Activated T-helper 2 cell treated with anti-CD3 and anti-CD28 coated beads, Interferon-gamma antibody, Interleukin-2, Interleukin-4, amounts not matched to agents 10 μg/mL and 5 μg/mL and 100 μg/mL, durations not matched to agents 14 hours and 24 hours and 36 hours (primary cell): ENCODE data around the gene WBP2NL. TPM values are rescaled to one million over a fixed set of nuclear protein-coding genes. Genes with fewer than 3 reads are reported as not detected.

Experiments
- DNase-seq: peaks from one replicate; pipeline ENCODE4 v3.0.0; 2021; ENCODE audit warnings: low spot score
- H3K27ac Mint-ChIP-seq: one replicate; pipeline ENCODE4 v1.8.0; 2021; ENCODE audit warnings: mixed read lengths
- H3K27me3 Mint-ChIP-seq: one replicate; pipeline ENCODE4 v1.8.0; 2021; ENCODE audit warnings: low read depth, mixed read lengths
- H3K36me3 Mint-ChIP-seq: one replicate; pipeline ENCODE4 v1.8.0; 2021; ENCODE audit warnings: low read depth, mixed read lengths
- H3K4me1 Mint-ChIP-seq: one replicate; pipeline ENCODE4 v1.8.0; 2021; ENCODE audit warnings: low read depth, mixed read lengths
- H3K4me3 Mint-ChIP-seq: one replicate; pipeline ENCODE4 v1.8.0; 2021; ENCODE audit warnings: low read depth, mild to moderate bottlenecking, moderate library complexity, mixed read lengths
- H3K9me3 Mint-ChIP-seq: one replicate; pipeline ENCODE4 v1.8.0; 2021; ENCODE audit warnings: mixed read lengths
- intact Hi-C: fragments of 100-400 bp; cut with micrococcal nuclease; formaldehyde crosslinking; loops from one replicate; pipeline ENCODE4 v1.15.1; 2023
- total RNA-seq: library from RNA; stranded (reverse); gene quantifications from 2 replicates; pipeline ENCODE4 v1.2.3, GENCODE V29; 2022

Gene WBP2NL
- total RNA-seq, 1 donor from 2014 or later = 1.3 TPM

DNA sequence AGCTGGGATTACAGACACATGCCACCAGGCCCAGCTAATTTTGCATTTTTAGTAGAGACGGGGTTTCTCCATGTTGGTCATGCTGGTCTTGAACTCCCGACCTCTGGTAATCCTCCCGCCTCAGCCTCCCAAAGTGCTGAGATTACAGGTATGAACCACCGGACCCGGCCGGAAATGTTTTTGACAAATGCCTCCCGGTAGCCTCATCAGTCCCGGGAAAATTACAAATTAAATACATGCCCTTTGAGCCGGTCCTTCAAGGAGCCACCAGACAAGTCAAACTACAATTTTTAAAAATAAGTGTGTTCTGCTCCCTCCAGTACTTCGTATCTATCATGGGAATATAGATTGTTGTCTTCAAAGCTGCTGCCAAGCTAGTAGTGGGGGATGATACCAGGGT lies 17.5 kb downstream of the WBP2NL start:
- H3K4me3 Mint-ChIP-seq = no peak overlapping the region

DNA sequence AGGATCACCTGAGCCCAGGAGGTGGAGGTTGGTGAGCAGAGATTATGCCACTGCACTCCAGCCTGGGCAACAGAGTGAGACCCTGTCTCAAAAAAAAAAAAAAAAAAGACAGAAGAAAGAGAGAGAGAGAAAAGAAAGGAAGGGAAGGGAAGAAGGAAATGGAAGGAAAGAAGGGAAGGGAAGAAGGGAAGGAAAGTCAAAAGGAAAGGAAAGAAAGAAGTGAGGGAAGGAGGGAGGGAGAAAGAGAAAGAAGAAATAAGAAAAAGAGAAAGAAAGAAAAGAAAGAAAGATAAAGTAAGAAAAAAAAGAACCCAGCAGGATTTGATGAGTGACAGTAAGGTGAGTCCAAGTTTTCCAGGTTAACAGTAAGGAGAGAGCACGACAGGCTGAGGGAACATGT lies 19.6 kb downstream of the WBP2NL start:
- intact Hi-C loops = no loop called here
- H3K27me3 Mint-ChIP-seq = peaks cover 14% of the 10 kb centered on the region
- no peak for DNase-seq
- no peak overlapping the region for H3K27ac Mint-ChIP-seq
- H3K4me3 Mint-ChIP-seq = no peak overlapping the region
- no peaks in the 10 kb centered on the region for H3K9me3 Mint-ChIP-seq
- peaks cover 10% of the 10 kb centered on the region for H3K36me3 Mint-ChIP-seq
- peaks cover 10% of the 10 kb centered on the region for H3K4me1 Mint-ChIP-seq

More for the DNA sequence above, 17.5 kb downstream of the WBP2NL start:
- intact Hi-C loops = no loop called here
- H3K27me3 Mint-ChIP-seq = peaks cover 16% of the 10 kb centered on the region
- peaks cover 7% of the 10 kb centered on the region for H3K36me3 Mint-ChIP-seq
- no peak for DNase-seq
- no peaks in the 10 kb centered on the region for H3K4me1 Mint-ChIP-seq
- H3K27ac Mint-ChIP-seq = no peak overlapping the region
- H3K9me3 Mint-ChIP-seq = peaks cover 6% of the 10 kb centered on the region

DNA sequence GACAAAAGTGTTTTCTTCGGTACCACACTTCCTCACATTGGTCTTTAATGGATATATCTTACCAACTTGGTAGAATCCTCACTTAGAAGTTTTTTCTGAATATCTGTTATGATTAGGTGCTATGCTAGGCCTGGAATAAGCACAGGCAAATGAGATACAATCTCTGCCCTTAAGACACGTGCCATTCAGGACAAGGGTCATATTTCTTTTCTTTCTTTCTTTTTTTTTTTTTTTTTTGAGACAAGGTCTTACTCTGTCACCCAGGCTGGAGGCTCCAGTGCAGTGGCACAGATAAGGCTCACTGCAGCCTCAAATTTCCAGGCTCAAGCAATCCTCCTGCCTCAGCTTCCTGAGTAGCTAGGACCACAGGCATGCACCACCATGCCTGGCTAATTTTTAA lies 23.0 kb downstream of the WBP2NL start:
- Mint-ChIP-seq H3K4me1 (peaks cover 10% of the 10 kb centered on the region), H3K36me3 (peaks cover 7% of the 10 kb centered on the region), H3K27ac (no peak overlapping the region)

DNA sequence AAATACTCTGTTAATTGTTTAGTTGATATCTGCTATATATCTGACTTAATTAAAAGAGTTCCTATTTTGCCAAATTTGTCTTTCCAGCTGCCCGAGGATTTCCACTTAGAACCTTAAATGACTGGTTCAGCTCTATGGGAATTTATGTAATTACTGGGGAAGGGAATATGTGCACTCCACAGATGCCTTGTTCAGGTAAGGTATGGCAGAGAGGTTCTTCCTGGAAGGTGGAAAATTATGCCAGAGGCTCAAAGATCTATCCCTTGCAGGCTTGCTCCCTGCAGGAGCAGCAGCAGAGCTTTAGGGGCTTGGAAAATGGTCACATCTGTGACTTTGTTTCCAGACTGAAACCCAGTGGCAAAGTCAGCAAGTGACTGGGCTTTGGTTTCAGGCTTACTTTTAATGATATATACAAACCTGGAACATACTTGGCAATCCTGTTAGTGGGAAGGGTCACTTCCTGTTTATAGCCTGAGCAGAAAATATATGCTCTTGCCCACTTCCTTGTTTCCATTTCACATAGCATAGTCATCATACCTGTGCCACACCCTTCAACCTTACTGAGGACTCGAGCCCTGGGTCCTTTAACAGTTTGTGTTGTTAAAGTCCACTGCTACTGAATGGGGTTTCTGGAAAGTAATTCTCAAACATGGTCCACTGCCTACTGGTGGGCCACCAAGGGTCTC lies 23.7 kb downstream of the WBP2NL start:
- H3K36me3 Mint-ChIP-seq = peaks cover 7% of the 10 kb centered on the region
- H3K4me3 Mint-ChIP-seq = no peak overlapping the region
- intact Hi-C loops = no loop called here
- DNase-seq = no peak
- peaks cover 9% of the 10 kb centered on the region for H3K27me3 Mint-ChIP-seq
- peak overlapping the region; percentile 55 for H3K27ac Mint-ChIP-seq
- H3K9me3 Mint-ChIP-seq = no peaks in the 10 kb centered on the region
- peaks cover 10% of the 10 kb centered on the region for H3K4me1 Mint-ChIP-seq

More for the DNA sequence above, 23.0 kb downstream of the WBP2NL start:
- Mint-ChIP-seq H3K27me3 (peaks cover 14% of the 10 kb centered on the region), H3K4me3 (no peak overlapping the region), H3K9me3 (no peaks in the 10 kb centered on the region)
- intact Hi-C loops = no loop called here
- no peak for DNase-seq

DNA sequence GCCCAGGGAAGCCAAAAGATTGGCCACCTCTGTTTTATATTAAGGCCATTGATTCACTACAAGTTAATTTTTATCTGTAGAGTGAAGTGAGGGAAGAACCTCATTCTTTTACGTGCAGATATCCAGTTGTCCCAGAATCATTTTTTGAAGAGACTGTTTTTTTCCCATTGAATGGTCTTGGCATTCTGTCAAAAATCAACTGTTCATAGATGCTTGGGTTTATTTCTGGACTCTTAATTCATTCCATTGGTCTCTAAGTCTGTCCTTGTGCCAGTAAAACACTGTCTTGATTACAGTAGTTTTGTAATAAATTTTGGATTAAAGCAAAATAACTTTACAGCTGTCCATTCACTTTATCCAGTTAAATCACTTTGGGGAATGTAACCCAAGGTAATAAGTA lies 26.8 kb downstream of the WBP2NL start:
- Mint-ChIP-seq H3K4me3 (no peak overlapping the region), H3K9me3 (no peaks in the 10 kb centered on the region), H3K27me3 (no peaks in the 10 kb centered on the region), H3K27ac (no peak overlapping the region), H3K36me3 (peaks cover 7% of the 10 kb centered on the region), H3K4me1 (peaks cover 17% of the 10 kb centered on the region)
- no peak for DNase-seq
- intact Hi-C loops = no loop called here

DNA sequence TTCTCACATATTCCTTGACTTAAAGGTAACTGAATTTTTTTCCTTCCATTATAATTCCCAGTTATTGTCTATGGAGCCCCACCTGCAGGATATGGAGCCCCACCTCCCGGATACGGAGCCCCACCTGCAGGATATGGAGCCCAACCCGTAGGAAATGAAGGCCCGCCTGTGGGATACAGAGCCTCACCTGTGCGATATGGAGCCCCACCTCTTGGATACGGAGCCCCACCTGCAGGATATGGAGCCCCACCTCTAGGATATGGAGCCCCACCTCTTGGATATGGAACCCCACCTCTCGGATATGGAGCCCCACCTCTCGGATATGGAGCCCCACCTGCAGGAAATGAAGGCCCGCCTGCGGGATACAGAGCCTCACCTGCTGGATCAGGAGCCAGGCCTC lies 28.1 kb downstream of the WBP2NL start:
- Mint-ChIP-seq H3K36me3 (peaks cover 14% of the 10 kb centered on the region), H3K9me3 (no peaks in the 10 kb centered on the region), H3K4me3 (no peak overlapping the region), H3K27ac (no peak overlapping the region), H3K27me3 (no peaks in the 10 kb centered on the region), H3K4me1 (peaks cover 30% of the 10 kb centered on the region)
- no peak for DNase-seq
- intact Hi-C loops = no loop called here

DNA sequence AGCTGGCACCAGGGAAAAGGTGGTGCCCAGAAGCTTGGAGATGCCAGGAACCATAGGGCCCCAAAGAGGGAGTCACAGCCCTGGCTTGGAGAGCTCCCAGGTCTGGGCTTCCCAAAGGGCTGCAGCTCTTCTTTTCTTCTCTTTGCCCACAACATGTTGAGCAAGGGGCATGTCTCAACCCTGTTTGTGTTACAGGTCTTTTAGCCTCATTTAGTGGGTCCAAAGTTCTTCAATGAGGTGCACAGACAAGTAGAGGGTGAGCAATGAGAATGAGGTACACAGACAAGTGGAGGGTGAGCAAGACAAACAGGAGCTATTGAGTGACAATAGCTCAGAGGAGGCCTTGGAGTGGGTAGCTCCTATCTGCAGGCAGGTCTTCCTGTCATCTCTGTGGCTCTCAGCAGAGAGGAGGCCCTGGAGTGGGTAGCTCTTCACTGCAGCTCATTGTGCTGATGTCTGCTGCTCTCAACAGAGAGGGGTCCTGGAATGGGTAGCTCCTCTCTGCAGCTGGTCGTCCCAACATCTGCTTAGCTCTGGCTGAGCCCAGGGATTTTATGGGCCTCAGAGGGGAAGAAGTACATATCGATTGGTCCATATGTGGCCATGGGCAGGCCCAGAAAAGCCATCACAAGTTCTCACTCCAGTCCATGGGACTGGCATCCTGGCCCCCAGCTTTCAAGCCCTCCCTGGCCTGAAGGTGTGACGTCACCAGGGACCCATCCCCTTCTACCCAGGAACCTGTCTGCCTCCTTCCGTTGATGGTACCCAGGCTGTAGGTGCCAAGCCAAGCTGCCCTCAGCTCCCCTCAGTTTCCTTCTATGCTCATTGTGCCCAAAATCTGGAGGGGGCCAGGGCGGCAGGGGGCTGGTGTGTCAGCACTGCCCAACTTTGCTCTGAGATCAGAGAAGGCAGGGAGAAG lies 34.9 kb downstream of the WBP2NL start:
- Mint-ChIP-seq H3K27me3 (no peaks in the 10 kb centered on the region), H3K36me3 (peaks cover 26% of the 10 kb centered on the region), H3K27ac (no peak overlapping the region), H3K4me1 (peaks cover 28% of the 10 kb centered on the region), H3K9me3 (peaks cover 19% of the 10 kb centered on the region), H3K4me3 (no peak overlapping the region)
- DNase-seq = no peak
- intact Hi-C loops = no loop called here

DNA sequence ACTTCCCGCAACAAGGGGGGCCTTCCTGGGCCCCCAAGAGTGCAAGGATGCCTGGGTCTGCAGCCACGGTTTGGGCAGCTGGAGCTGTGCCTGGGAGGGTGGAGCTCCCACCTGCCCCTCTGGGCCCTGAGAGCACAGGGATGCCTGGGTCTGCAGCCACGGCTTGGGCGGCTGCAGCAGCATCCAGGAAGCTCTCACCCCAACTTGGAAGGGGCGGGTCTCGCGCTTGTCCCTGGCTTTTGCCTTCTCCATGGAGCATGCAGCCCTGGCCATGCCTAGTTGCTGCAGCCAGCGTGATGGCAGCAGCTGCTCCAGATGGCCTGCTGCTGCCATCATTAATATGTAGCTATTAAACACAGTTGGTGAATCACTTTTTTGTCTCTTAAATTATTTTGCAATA lies 36.7 kb downstream of the WBP2NL start:
- peaks cover 22% of the 10 kb centered on the region for H3K36me3 Mint-ChIP-seq
- no peaks in the 10 kb centered on the region for H3K27me3 Mint-ChIP-seq
- H3K4me1 Mint-ChIP-seq = peaks cover 23% of the 10 kb centered on the region
- H3K27ac Mint-ChIP-seq = no peak overlapping the region
- no peak for DNase-seq
- no peak overlapping the region for H3K4me3 Mint-ChIP-seq
- peaks cover 25% of the 10 kb centered on the region for H3K9me3 Mint-ChIP-seq
- intact Hi-C loops = no loop called here

DNA sequence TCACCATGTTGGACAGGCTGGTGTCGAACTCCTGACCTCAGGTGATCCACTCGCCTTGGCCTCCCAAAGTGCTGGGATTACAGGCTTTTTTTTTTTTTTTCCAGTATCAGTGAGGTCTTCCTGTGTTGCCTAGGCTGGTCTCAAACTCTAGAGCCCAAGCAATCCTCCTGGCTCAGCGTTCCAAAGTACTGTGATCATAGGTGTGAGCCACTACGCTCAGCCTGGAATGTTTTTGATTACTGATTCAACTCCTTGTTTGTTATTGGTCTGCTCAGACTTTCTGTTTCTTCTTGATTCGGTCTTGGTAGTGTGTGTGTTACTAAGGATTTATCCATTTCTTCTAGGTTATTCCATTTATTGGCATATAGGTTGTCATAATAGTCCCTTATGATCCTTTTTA lies 40.7 kb downstream of the WBP2NL start:
- H3K36me3 Mint-ChIP-seq = peaks cover 27% of the 10 kb centered on the region
- peaks cover 4% of the 10 kb centered on the region for H3K4me1 Mint-ChIP-seq
- H3K27ac Mint-ChIP-seq = no peak overlapping the region
- H3K27me3 Mint-ChIP-seq = no peaks in the 10 kb centered on the region
- DNase-seq = no peak
- intact Hi-C loops = no loop called here
- H3K9me3 Mint-ChIP-seq = peaks cover 42% of the 10 kb centered on the region
- H3K4me3 Mint-ChIP-seq = no peak overlapping the region

DNA sequence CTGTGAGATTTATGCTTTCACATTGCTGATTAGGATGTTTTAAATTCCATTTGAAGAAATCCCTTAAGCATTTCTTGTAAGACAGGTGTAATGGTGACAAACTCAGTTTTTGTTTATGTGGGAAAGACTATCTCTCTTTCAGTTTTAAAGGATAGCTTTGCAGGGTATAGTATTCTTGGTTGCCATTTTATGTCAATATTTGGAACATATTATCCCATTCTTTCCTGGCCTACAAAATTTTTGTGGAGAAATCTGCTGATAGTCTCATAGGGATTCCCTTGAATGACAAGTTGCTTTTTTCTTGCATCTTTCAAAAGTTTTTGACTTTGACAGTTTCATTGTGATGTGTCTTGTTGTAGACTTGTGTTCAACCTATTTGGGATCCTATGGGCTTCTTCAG lies 43.2 kb downstream of the WBP2NL start:
- Mint-ChIP-seq H3K4me1 (no peaks in the 10 kb centered on the region), H3K36me3 (peaks cover 27% of the 10 kb centered on the region)

DNA sequence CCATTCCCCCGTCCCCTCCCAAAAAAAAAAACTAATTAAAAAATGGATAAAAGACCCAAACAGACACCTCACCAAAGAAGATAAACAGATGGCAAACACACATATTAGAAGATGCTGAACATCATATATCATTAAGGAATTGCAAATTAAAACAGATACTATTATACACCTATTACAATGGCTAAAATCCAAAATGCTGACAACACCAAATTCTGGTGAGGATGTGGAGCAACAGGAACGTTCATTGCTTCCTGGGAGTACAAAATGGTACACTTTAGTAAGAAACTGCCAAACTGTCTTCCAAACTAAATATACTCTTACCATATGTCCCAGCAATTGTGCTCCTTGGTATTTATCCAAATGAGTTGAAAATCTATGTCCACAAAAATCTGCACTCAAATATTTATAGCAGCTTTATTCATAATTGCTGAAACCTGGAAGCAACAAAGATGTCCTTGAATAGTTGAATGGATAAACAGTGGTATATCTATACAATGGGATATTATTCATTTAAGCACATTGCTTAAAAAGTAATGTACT lies 52.1 kb downstream of the WBP2NL start:
- DNase-seq = no peak
- no peaks in the 10 kb centered on the region for H3K27me3 Mint-ChIP-seq
- intact Hi-C loops = no loop called here
- no peaks in the 10 kb centered on the region for H3K4me1 Mint-ChIP-seq
- H3K36me3 Mint-ChIP-seq = peaks cover 2% of the 10 kb centered on the region
- H3K4me3 Mint-ChIP-seq = no peak overlapping the region
- peaks cover 3% of the 10 kb centered on the region for H3K9me3 Mint-ChIP-seq
- no peak overlapping the region for H3K27ac Mint-ChIP-seq

More for the DNA sequence above, 43.2 kb downstream of the WBP2NL start:
- intact Hi-C loops = no loop called here
- H3K9me3 Mint-ChIP-seq = peaks cover 36% of the 10 kb centered on the region
- H3K27ac Mint-ChIP-seq = no peak overlapping the region
- no peak overlapping the region for H3K4me3 Mint-ChIP-seq
- DNase-seq = no peak
- H3K27me3 Mint-ChIP-seq = no peaks in the 10 kb centered on the region

DNA sequence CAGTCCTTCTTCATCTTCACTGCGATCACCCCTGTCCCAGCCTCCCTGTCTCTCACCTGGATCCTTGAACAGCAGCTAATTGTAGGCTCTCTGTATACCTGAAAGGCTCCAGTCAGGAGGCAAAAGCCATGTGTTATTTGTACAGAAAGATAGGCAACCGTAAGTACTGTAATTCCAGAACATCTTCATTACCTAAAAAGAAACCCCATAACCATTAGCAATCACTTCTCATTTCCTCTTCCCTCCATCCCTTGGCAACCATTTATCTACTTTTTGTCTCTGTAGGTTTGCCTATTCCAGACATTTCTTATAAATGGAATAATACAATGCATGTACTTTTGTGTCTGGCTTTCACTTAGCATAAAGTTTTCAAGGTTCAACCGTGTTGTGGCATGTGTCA lies 54.2 kb downstream of the WBP2NL start:
- Mint-ChIP-seq H3K27ac (no peak overlapping the region), H3K4me1 (no peaks in the 10 kb centered on the region), H3K36me3 (peaks cover 18% of the 10 kb centered on the region), H3K27me3 (no peaks in the 10 kb centered on the region), H3K9me3 (peaks cover 22% of the 10 kb centered on the region), H3K4me3 (no peak overlapping the region)
- intact Hi-C loops = no loop called here
- DNase-seq = no peak
